ENCODE results near the gene GOLGA8T.
"Not testable (repeated sequence)": the region's sequence is repeated elsewhere in the genome, so short reads cannot be mapped to it uniquely, and the experiment has no call there.

Gene GOLGA8T, protein sequence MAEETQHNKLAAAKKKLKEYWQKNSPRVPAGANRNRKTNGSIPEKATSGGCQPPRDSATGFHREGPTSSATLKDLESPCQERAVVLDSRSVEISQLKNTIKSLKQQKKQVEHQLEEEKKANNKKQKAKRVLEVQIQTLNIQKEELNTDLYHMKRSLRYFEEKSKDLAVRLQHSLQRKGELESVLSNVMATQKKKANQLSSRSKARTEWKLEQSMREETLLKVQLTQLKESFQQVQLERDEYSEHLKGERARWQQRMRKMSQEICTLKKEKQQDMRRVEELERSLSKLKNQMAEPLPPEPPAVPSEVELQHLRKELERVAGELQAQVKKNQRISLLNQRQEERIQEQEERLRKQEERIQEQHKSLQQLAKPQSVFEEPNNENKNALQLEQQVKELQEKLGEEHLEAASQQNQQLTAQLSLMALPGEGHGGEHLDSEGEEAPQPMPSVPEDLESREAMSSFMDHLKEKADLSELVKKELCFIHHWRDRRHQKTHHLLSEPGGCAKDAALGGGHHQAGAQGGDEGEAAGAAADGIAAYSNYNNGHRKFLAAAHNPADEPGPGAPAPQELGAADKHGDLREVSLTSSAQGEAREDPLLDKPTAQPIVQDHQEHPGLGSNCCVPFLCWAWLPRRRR

DNA sequence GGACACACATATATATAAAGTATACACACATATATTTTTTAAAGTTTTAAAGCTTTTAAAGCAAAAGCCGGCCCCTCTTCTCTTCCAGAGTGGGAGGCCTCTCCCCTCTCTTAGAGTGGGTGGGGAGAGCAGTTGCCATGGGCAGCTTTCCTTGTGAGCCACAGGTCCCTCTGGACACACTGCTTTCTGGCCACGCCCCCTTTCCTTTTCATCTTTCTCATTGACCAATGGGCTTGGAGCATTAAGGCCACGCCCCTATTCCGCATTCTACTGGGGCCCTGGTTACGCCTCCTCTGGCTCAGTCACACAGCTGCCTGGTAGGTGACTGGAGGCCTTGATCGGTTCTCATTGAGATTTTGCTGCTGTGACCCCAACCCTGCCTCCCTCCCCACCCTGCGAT lies at the start of gene GOLGA8T:
Gene GOLGA8T (plus strand): TSS at position 301 of the 400 bp plus-strand sequence. CDS start 98 bp downstream, at position 399.
- DNase-seq (ENCODE audit: low read depth): not testable (repeated sequence)

GRCh38 chr15:30097827-30098226 lies 37.0 kb upstream of the GOLGA8T start:
- not testable (repeated sequence) for DNase-seq (ENCODE audit: low read depth)

GRCh38 chr15:30102890-30103289 lies 32.0 kb upstream of the GOLGA8T start:
- DNase-seq (ENCODE audit: low read depth): not testable (repeated sequence)

DNA sequence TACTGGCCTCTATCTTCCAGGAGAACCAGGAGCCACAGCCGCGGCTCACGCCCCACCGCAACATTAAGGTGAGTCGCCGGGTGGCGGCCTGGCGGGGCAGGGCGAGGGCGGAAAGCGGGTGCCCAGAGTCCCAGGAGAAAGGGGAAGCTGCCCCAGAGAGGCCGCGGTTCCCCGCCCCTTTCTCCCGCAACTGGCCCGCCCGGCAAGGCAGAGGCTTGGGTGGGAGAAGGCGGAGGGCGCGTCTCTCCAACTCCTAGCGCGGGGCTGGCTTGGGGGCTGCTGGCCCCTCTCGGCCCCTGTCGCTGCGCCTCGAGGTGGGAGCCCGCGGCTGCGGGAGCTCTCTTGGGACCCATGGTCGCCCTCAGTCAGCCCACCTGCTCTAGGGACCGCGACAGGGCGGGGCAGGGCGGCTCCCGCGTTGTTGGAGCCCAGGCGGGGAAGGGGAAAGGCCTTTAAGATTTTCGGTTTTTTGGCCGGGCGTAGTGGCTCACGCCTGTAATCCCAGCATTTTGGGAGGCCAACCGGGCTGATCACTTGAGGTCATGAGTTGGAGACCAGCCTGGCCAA lies 30.8 kb upstream of the GOLGA8T start:
- not testable (repeated sequence) for DNase-seq (ENCODE audit: low read depth)

DNA sequence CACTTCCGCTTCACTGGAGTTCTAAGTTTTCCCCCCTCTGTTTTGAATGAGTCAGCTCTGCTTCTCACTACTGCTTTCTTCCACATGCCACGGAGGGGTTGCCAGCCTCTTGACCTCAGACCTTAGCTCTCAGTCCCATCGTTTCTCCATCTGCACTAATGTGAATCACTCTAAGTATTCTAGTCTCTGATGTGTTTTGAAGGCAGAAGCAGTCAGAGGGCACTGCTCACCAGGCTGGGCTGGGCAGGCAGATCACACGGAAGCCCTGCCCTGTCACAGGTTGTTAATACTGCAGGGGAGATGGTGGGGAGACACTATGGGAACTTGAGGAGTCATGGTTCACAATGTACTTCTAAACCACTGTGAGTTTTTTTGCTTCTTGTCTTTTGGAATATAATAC lies 24.3 kb upstream of the GOLGA8T start:
- DNase-seq (ENCODE audit: low read depth): not testable (repeated sequence)

DNA sequence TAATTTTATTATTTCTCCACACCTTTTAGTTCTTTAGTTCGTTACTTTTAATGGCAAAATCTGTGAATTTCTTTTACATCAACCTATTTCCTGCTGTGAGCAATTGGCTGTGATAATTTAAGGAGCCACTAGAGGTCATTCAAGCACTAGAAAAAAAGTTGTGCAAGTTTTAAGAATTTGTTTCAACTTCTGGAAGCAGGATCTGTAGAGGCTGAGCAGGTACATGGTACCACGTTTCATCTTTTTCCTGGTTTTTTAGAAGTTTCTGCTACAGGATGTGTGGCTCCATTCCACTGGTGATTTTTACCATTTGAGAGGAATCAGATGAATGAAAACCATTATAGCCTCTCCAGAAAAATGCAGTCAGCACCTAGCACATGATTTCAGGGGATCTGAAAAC lies 4.8 kb upstream of the GOLGA8T start:
- peak; percentile 3 for DNase-seq (ENCODE audit: low read depth)

DNA sequence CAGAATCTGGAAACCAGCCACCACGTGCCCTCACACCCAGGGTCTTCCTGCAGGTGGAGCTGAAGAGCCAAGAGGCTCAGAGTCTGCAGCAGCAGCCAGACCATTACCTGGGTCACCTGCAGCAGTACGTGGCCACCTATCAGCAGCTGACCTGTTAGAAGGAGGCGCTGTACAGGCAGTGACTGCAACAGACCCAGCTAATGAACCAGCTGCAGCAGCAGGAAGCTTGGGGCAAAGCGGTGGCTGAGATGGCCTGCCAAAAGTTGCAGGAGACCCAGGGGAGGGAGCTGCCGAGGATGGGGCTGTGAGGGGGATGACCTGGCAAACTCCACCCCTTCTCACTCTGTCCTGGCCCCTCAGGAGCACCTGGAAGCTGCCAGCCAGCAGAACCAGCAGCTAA lies 8.4 kb downstream of the GOLGA8T start:
- not testable (repeated sequence) for DNase-seq (ENCODE audit: low read depth)

DNA sequence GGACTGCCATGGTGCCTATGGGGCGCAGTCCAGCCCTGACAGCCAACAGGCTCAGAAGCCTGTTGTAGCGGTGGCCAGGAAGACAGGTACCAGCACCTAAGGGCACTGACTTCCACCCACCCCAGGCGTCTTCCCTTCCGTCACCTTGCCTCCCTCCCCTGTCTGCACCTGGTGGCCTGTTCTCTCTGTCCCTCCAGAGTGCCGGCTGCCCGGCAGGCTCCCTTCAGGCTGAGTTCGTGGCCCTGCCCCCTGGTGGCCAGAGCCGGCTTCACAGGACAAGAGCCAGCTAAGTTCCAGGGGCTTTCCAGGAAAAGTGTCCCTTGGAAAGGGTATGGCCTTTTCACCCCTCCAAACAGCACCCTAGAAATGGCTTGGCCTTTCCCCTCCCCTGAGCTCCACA lies 15.0 kb downstream of the GOLGA8T start:
- not testable (repeated sequence) for DNase-seq (ENCODE audit: low read depth)

GRCh38 chr15:30162479-30163357 lies 27.9 kb downstream of the GOLGA8T start:
- not testable (repeated sequence) for DNase-seq (ENCODE audit: low read depth)

DNA sequence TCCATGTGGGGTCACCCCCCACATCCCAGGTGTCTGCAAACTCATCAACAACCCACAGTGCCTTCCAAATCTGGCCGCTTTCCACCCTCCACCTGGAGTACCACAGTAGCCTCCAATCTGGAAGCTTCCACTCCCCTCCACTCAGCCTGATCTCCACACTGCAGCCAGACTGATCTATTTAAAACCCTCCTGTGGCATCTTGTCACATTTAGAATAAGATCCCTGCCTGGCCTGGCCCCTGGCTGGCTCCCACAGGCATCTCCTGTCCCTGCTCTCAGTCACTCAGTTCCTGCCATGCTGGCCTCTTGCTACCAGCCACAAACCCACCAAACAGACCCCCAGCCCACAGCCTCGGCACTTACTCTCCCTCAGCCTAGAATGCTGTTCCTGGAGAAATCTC lies 28.9 kb downstream of the GOLGA8T start:
- DNase-seq (ENCODE audit: low read depth): not testable (repeated sequence)

GRCh38 chr15:30164257-30164656 lies 29.4 kb downstream of the GOLGA8T start:
- not testable (repeated sequence) for DNase-seq (ENCODE audit: low read depth)

DNA sequence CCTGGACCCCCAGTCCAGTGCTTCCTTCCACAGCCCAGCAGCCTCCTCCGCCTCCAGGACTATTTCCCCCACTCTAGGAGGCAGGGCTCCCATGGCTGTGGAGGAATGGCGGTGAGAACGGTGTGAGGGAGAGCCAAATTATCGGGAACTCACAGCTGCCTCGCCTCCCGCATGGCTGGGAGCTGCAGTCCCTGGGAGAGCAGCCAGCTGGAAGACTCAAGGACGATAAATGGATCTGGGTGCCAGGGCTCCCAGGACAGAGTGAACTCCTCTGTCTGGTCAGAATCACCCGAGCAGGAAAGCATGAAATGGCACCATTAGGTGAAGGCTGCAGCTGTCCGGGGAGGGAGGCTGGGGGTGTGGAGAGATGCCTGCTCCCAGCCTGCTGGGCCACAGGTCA lies 32.6 kb downstream of the GOLGA8T start:
- DNase-seq (ENCODE audit: low read depth): not testable (repeated sequence)

DNA sequence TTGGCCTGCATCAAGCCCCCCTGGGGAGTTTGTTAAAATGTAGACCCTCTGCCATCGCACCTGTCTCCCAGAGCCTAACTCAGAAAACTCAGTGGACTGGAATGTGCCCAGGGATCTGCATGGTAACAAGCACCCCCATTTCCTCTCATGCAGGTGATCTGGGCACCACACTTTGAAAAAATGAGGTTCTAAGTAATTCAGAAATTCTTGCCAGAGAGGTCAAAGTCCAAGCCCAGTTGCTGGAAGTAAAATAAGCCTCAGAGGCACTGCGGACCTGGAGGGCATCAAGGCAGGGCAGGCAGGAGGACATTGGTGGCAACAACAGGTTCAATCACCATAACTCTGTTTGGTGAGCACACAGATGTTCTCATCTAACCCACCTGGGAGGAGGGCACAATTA lies 33.0 kb downstream of the GOLGA8T start:
- not testable (repeated sequence) for DNase-seq (ENCODE audit: low read depth)

GRCh38 chr15:30171452-30171851 lies 36.6 kb downstream of the GOLGA8T start:
- DNase-seq (ENCODE audit: low read depth): not testable (repeated sequence)

- DNase-seq (ENCODE audit: low read depth): peak; percentile 4
Measured at GRCh38 chr15:30173041-30173608, 38.3 kb downstream of the GOLGA8T start.

GRCh38 chr15:30175291-30175690 lies 40.4 kb downstream of the GOLGA8T start:
- DNase-seq (ENCODE audit: low read depth): not testable (repeated sequence)

GRCh38 chr15:30176613-30177012 lies 41.8 kb downstream of the GOLGA8T start:
- not testable (repeated sequence) for DNase-seq (ENCODE audit: low read depth)

GRCh38 chr15:30179814-30180213 lies 45.0 kb downstream of the GOLGA8T start:
- DNase-seq (ENCODE audit: low read depth): not testable (repeated sequence)

DNA sequence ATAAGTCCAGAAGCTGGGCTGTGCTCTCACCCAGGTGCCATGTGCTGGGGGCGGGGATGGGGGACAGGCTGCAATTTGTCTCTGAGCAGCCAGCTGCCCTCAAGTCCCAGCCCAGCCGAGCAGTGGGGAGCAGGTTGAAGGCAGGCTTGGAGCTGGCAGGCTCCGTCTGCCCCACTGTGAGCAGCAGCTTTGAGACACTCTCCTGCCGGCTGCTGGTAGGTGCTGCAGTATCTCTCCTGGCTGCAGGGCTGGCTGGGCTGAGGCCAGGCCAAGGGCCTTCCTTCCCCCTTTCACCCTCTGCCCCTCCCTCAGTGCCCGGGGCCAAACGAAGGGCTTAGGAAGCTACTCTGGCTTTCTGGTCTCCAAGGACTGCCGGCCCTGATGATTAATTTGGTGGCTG lies 50.6 kb downstream of the GOLGA8T start:
- DNase-seq (ENCODE audit: low read depth): not testable (repeated sequence)

- not testable (repeated sequence) for DNase-seq (ENCODE audit: low read depth)
Measured at GRCh38 chr15:30187429-30187828, 52.6 kb downstream of the GOLGA8T start.

- DNase-seq (ENCODE audit: low read depth): not testable (repeated sequence)
Measured at GRCh38 chr15:30189754-30190153, 54.9 kb downstream of the GOLGA8T start.
